HG02642 (cell line): ENCODE data around the gene TGFBR3L.
"Not testable (repeated sequence)": the region's sequence is repeated elsewhere in the genome, so short reads cannot be mapped to it uniquely, and the experiment has no call there.

ENCODE experiments used
- ATAC-seq: cut with Tn5 transposase; IDR thresholded peaks from one replicate; pipeline ENCODE4 v1.9.1; 2021; ENCODE audit warnings: mild to moderate bottlenecking; ENCODE audit not compliant: unreplicated experiment, poor library complexity

Gene TGFBR3L

GRCh38 chr19:7879111-7879807 lies 35.4 kb upstream of the TGFBR3L start:
- no peak for ATAC-seq

- ATAC-seq = no peak
These were observed 34.8 kb upstream of the TGFBR3L start for GRCh38 chr19:7879836-7880235.

DNA sequence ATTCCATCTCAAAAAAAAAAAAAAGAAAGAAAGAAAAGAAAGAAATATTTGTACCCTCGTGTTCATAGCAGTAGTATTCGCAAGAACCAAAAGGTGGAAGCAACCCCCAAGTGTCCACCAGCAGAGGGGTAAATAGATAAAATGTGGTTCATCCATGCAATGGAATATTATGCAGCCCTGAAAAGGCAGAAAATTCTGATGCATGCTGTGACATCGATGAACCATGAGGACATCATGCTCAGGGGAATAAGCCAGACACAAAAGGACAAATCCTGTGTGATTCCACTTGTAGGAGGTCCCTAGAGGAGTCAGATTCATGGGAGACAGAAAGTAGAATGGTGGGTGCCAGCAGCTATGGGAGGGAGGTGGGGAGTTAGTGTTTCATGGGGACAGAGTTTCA lies 32.7 kb upstream of the TGFBR3L start:
- no peak for ATAC-seq

DNA sequence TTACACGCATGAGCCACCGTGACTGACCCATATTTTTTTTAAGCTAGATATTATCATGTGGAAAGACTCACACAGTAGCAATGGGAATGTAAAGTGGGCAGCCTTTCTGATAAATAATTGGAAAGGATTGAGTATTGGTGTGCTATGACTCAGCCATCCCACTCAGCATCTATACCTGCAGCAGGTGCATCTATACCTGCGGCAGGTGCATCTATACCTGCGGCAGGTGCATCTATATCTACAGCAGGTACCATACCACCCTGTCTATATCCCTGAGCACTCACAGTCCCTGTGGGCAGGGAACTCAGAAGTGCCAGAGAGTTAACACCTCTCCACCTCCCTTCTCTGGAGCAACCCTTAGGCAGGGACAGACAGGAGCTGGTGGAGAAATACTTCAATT lies 31.5 kb upstream of the TGFBR3L start:
- no peak for ATAC-seq

DNA sequence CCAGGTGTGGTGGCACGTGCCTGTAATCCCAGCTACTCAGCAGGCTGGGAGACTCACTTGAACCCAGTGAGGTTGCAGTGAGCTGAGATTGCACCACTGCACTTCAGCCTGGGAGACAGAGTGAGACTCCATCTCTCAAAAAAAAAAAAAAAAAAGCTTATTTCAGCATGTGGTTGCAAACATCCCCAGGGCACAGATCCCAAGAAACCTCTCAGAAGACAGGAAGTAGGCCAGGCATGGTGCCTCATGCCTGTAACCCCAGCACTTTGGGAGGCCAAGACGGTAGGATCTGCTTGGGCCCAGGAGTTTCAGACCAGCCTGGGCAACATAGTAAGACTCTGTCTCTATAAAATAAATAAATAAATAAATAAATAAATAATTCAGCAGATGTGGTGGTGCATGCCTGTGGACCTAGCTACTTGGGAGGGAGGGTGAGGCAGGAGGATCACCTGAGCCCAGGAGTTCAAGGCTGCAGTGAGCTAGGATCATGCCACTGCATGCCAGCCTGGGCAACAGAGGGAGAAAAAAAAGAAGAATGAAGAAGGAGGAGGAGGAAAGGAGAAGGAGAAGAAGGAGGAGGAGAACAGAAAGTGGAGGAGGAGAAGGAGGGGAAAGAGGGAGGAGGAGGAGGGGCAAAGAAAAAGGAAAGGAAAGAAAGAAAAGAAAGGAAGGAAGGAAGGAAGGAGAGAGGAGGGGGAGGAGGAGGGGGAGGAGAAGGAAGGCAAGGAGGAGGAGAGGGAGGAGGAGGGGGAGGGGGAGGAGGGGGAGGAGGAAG lies 30.6 kb upstream of the TGFBR3L start:
- no peak for ATAC-seq

DNA sequence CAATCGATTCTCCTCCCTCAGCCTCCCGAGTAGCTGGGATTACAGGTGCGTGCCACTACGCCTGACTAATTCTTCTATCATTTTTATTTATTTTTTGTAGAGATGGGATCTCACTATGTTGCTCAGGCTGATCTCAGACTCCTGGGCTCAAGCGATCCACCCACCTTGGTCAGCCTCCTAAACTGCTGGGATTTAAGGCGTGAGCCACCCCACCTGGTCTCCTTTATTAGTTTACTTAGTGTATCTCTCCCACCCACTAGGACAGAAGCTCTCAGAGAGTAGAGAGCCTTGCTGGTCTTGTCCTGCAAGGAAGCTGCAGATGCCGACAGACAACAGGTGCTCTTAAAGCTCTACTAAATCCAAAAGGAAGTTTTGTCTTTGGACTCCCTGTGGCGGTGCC lies 28.8 kb upstream of the TGFBR3L start:
- no peak for ATAC-seq

DNA sequence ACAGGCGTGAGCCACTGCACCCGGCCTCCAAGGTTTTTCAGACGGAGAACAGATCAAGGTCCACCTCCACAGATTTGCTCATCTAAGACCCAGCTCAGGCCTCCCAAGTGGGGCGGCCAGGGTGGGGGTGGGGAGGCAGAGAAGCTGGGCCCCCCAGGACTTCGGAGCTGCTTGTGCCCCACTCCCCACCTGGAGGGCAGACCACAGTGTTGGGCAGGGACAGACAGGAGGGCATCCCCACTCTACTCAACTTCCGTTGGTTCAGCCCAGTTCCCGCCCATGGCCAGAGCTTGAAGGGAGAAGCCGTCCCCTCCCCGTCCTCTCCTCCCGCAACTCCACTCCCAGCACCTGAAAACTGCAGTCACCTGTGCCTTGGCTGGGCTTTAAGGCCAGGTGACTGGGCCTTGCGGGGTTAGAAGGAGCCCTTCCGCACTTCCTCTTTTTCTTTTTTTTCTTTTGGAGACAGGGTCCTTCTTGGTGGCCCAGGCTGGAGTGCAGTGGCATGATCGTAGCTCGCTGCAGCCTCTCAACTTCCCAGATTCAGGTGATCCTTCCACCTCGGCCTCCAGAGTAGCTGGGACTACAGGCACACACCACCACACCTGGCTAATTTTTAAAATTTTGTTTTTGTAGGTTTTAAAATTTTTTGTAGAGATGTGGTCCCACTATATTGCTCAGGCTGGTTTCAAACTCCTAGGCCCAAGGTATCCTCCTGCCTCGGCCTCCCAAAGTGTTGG lies 27.1 kb upstream of the TGFBR3L start:
- no peak for ATAC-seq

DNA sequence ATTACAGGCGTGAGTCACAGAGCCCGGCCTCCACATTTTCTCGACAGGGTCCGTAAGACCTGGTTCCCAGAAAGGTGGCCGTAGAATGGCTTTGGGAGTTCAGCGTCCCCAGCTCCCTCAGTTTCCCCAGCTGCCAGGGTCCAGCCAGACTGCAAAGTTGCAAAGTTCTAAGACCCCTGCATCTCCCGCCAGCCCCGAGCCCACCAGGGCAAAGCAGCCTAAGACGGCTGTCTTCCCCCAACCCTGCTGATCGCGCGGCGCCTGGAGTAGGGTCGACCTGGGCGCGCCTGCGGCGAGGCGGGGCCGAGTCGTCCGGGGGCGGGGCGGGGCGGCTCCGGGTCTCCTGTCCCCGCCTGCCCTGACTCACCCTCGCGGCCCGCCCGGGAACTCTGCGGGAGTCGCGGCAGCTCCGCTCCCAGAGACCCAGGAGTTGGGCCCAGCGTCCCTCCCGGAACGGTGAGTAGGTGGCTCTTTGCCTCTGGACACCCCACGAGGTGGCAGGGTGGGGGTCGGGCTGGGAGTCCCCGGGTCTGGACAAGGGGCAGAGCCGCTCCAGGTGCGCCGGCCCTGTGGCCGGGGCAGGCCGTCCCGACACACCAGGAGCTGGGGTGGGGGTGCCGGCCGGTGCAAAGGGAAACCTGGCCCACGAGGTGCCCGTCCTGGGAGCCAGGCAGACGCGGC lies 26.3 kb upstream of the TGFBR3L start, which contains the start of gene LRRC8E:
TSS of gene LRRC8E (plus strand) at position 366 of the 681 bp plus-strand sequence. CDS start 7,094 bp downstream, outside the sequence.
- no peak for ATAC-seq

DNA sequence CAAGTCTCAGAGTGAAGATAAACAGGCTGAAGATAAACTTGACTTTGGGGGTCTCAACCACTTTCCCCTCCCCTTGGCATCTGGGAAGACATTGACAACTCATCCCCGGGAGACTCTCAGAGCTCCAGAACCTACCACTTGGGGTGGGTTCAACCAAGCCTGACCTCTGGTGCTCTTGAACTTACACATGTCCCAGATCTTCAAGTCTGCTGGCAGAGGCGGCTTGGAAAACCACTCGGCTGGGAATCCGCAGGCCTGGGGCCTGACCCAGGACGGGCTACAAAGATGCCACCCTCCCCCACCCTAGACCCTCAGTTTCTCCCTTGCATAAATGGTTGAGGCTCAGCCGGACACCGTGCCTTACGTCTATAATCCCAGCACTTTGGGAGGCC lies 25.8 kb upstream of the TGFBR3L start:
- no peak for ATAC-seq

DNA sequence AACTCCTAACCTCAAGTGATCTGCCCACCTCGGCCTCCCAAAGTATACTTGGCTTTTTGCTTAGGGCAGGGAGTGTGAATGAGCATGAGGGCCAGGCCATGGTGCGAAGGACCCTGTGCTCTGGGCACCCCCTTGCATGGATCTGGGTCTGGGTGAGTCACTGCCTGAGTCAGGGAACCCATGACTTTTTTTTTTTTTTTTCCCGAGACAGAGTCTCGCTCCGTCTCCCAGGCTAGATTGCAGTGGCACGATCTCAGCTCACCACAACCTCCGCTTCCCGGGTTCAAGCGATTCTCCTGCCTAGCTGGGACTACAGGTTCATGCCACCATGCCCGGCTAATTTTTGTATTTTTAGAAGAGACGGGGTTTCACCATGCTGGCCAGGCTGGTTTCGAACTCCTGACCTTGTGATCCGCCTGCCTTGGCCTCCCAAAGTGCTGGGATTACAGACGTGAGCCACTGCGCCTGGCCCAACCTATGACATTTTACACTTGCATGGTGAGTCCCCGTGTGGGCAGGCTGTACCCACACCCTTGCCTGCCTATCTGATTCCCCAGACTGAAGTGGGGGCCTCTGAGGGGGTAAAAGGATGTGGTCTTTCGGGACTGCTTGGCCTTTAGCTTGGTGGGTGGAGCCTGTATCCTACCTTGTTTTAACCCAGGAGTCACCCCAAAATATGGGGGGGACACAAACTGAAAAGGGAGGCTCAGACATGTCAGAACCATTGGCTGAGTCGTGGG lies 21.1 kb upstream of the TGFBR3L start:
- not testable (repeated sequence) for ATAC-seq

GRCh38 chr19:7894612-7895309 lies 19.9 kb upstream of the TGFBR3L start:
- ATAC-seq = no peak

- ATAC-seq = no peak
These were observed 19.1 kb upstream of the TGFBR3L start for GRCh38 chr19:7895565-7895964.

DNA sequence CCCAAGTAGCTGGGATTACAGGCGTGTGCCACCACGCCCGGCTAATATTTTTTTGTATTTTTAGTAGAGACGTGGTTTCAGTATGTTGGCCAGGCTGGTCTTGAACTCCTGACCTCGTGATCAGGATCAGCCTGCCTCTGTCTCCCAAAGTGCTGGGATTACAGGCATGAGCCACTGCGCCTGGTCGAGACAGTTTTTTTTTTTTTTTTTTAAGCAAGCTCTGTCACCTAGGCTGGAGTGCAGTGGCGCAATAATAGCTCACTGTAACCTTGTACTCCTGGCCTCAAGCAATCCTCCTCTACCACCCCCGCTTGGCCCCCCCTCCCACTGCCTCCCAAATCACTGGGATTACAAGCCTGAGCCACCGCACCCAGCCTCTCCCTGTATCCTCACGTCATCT lies 17.3 kb upstream of the TGFBR3L start:
- ATAC-seq = no peak

DNA sequence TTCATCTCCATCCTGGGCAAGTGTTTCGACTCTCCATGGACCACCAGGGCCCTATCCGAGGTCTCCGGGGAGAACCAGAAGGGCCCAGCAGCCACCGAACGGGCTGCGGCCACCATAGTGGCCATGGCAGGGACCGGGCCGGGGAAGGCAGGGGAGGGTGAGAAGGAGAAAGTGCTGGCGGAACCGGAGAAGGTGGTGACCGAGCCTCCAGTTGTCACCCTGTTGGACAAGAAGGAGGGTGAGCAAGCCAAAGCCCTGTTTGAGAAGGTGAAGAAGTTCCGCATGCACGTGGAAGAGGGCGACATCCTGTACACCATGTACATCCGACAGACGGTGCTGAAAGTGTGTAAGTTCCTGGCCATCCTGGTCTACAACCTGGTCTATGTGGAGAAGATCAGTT lies 15.7 kb upstream of the TGFBR3L start:
- no peak for ATAC-seq

GRCh38 chr19:7899751-7900378 lies 14.8 kb upstream of the TGFBR3L start:
- ATAC-seq = no peak

DNA sequence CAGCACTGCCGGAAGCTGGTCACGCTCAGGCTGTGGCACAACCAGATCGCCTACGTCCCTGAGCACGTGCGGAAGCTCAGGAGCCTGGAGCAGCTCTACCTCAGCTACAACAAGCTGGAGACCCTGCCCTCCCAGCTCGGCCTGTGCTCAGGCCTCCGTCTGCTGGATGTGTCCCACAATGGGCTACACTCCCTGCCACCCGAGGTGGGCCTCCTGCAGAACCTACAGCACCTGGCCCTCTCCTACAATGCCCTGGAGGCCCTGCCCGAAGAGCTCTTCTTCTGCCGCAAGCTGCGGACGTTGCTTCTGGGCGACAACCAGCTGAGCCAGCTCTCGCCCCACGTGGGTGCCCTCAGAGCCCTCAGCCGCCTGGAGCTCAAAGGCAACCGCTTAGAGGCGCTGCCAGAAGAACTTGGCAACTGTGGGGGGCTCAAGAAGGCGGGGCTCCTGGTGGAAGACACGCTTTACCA lies 14.2 kb upstream of the TGFBR3L start:
- ATAC-seq = no peak

- no peak for ATAC-seq
These were observed 13.7 kb upstream of the TGFBR3L start for GRCh38 chr19:7900931-7901330.

- no peak for ATAC-seq
These were observed 13.3 kb upstream of the TGFBR3L start for GRCh38 chr19:7901337-7901736.

- ATAC-seq = no peak
These were observed 11.8 kb upstream of the TGFBR3L start for GRCh38 chr19:7902796-7903243.
